Naive thymus-derived CD4-positive, alpha-beta T cell (primary cell): ENCODE measurements around the gene RPS6KA1. TPM values are rescaled to one million over a fixed set of nuclear protein-coding genes. Genes with fewer than 3 reads are reported as not detected.

Experiments used
- ATAC-seq: fragments of 150-1000 bp; cut with Tn5 transposase; 2 replicates; pipeline ENCODE4 v1.10.0; 2021; ENCODE audit warnings: mild to moderate bottlenecking, moderate library complexity
- CTCF ChIA-PET: fragments of 350-600 bp; sonication (Branson Sonifier 250); formaldehyde crosslinking; loops from one replicate; lab custom pipeline; 2021; ENCODE audit warnings: antibody characterized with exemption; lab: Charles Lee
- POLR2A ChIA-PET: fragments of 350-600 bp; sonication (Branson Sonifier 250); formaldehyde crosslinking; loops from one replicate; lab custom pipeline; 2021; ENCODE audit warnings: antibody characterized with exemption, inconsistent platforms; lab: Charles Lee
- DNase-seq, 9 donors: peaks; one replicate each; pipeline versions ENCODE4 v3.0.0 to v3.0.0-alpha.2; 2020 to 2022; ENCODE audit warnings: mixed read lengths in 1 of 9
- H3K27ac ChIP-seq: one replicate; pipeline ENCODE4 v1.7.0; 2013; ENCODE audit warnings: mild to moderate bottlenecking, low read depth, low read length, moderate library complexity
- H3K27me3 ChIP-seq, 2 donors: one replicate each; pipeline ENCODE4 v1.7.0; 2013; ENCODE audit warnings: low read length in 2 of 2, mild to moderate bottlenecking in 2 of 2, moderate library complexity in 2 of 2; ENCODE audit not compliant: control insufficient read depth in 2 of 2, insufficient read depth in 2 of 2
- H3K36me3 ChIP-seq, 3 experiments: 1 replicate in 2 of 3; 2 replicates in 1 of 3; pipeline ENCODE4 v1.7.0; 2013; ENCODE audit warnings: low read length in 3 of 3, mild to moderate bottlenecking in 3 of 3, moderate library complexity in 1 of 3; ENCODE audit not compliant: insufficient read depth in 3 of 3, control insufficient read depth in 2 of 3
- H3K4me1 ChIP-seq, 2 donors: one replicate each; pipeline ENCODE4 v1.7.0; 2013; ENCODE audit warnings: low read length in 2 of 2, mild to moderate bottlenecking in 2 of 2, moderate library complexity in 1 of 2; ENCODE audit not compliant: control insufficient read depth in 2 of 2, insufficient read depth in 2 of 2
- H3K4me3 ChIP-seq: 2 replicates; pipeline ENCODE4 v1.7.0; 2013; ENCODE audit warnings: mild to moderate bottlenecking, low read length
- H3K9me3 ChIP-seq, 3 experiments: 1 replicate in 2 of 3; 2 replicates in 1 of 3; pipeline ENCODE4 v1.7.0; 2013; ENCODE audit warnings: low read length in 3 of 3; ENCODE audit not compliant: control insufficient read depth in 2 of 3
- H3K27ac Mint-ChIP-seq, 9 donors: one replicate each; pipeline ENCODE4 v1.8.0; 2020 to 2022; ENCODE audit warnings: mixed read lengths in 9 of 9, mild to moderate bottlenecking in 8 of 9, moderate library complexity in 5 of 9, inconsistent platforms in 2 of 9
- H3K27me3 Mint-ChIP-seq, 5 donors: one replicate each; pipeline ENCODE4 v1.8.0; 2021 to 2022; ENCODE audit warnings: mixed read lengths in 5 of 5, mild to moderate bottlenecking in 1 of 5
- H3K36me3 Mint-ChIP-seq, 5 donors: one replicate each; pipeline ENCODE4 v1.8.0; 2020 to 2022; ENCODE audit warnings: mixed read lengths in 5 of 5, mild to moderate bottlenecking in 3 of 5, inconsistent platforms in 1 of 5
- H3K4me1 Mint-ChIP-seq, 7 donors: one replicate each; pipeline ENCODE4 v1.8.0; 2020 to 2022; ENCODE audit warnings: mixed read lengths in 7 of 7, mild to moderate bottlenecking in 3 of 7, inconsistent platforms in 1 of 7
- H3K4me3 Mint-ChIP-seq, 10 donors: one replicate each; pipeline ENCODE4 v1.8.0; 2020 to 2022; ENCODE audit warnings: mild to moderate bottlenecking in 10 of 10, mixed read lengths in 10 of 10, moderate library complexity in 6 of 10, inconsistent platforms in 2 of 10
- H3K9me3 Mint-ChIP-seq, 11 donors: one replicate each; pipeline ENCODE4 v1.8.0; 2020 to 2022; ENCODE audit warnings: mixed read lengths in 11 of 11, mild to moderate bottlenecking in 4 of 11, inconsistent platforms in 1 of 11, moderate library complexity in 1 of 11
- intact Hi-C, 2 donors: fragments of 100-400 bp; cut with micrococcal nuclease; formaldehyde crosslinking; loops; one replicate each; pipeline ENCODE4 v1.15.1; 2023
- polyA plus RNA-seq, 2 donors: library from polyadenylated mRNA; unstranded; fragments of 300-500 nt; fragmentation: Illumina TruSeq; gene quantifications; one replicate each; pipeline ENCODE4 v1.2.3, GENCODE V29; 2021
- total RNA-seq, 6 experiments: library from RNA in 5 of 6; stranded (reverse) in 5 of 6; gene quantifications; 1 replicate in 5 of 6; 2 replicates in 1 of 6; pipeline ENCODE4 v1.2.3 and lab custom pipeline; 2021 to 2026

The RPS6KA1 gene
- total and polyA plus RNA-seq, 7 experiments from 2014 or later, result 53.8 to 205 (median 109) TPM

DNA sequence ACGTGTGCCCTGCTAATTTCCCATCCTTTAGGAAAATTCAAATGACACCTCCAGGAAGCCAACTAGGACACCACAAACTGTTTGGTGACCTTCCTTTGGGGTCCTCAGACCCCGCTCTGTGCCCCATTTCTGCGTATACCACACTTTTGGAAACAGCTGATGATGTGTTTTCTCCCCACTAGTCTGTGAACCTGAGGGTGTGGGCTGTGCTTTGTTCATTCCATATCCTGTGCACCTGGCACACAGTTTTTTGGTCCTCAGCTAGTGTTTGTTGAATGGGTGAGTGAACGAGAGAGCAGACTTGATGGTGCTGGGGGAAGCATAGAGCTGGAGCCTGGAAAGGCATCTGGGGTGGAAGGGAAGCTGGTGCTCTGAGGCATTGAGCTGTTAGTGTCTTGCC lies 48.6 kb downstream of the RPS6KA1 start:
- POLR2A ChIA-PET, result interaction anchor here (0.5 to 1.0 kb wide), 2 partner anchors 224 to 463 kb away, joined by 3 read pairs; no protein-coding TSS in a partner anchor
- intact Hi-C loops, result no loop called here
- H3K9me3 Mint-ChIP-seq, result no peaks in the 10 kb centered on the region

GRCh38 chr1:26579681-26580111 lies 50.1 kb downstream of the RPS6KA1 start:
- H3K27ac ChIP-seq, result no peak overlapping the region
- peaks cover 0 to 10% (median 0%) of the 10 kb centered on the region in 3 experiments for H3K36me3 ChIP-seq
- Mint-ChIP-seq H3K36me3 (peaks cover 0 to 12% (median 1%) of the 10 kb centered on the region in 5 donors), H3K4me1 (peaks cover 4 to 42% (median 15%) of the 10 kb centered on the region in 7 donors), H3K27me3 (no peaks in the 10 kb centered on the region), H3K27ac (peak overlapping the region in 2 of 9 donors; percentile 25 to 33), H3K9me3 (no peaks in the 10 kb centered on the region), H3K4me3 (no peak overlapping the region)
- no peak overlapping the region for H3K4me3 ChIP-seq
- no peaks in the 10 kb centered on the region for H3K27me3 ChIP-seq
- ChIA-PET POLR2A (interaction anchor here (0.6 kb wide), 2 partner anchors 85 to 97 kb away, joined by 3 read pairs; no protein-coding TSS in a partner anchor), CTCF (no interaction called here)
- DNase-seq (no peak), ATAC-seq (no peak)
- no peaks in the 10 kb centered on the region for H3K4me1 ChIP-seq
- intact Hi-C loops, result no loop called here
- H3K9me3 ChIP-seq, result no peaks in the 10 kb centered on the region

More for the DNA sequence above, 48.6 kb downstream of the RPS6KA1 start:
- CTCF ChIA-PET, result no interaction called here
- peak in 1 of 9 donors; percentile 3 for DNase-seq
- no peaks in the 10 kb centered on the region for H3K27me3 ChIP-seq
- no peak overlapping the region for H3K4me3 ChIP-seq
- peaks cover 4 to 39% (median 15%) of the 10 kb centered on the region in 7 donors for H3K4me1 Mint-ChIP-seq
- peaks cover 0 to 25% (median under 1%) of the 10 kb centered on the region in 3 experiments for H3K36me3 ChIP-seq
- no peaks in the 10 kb centered on the region for H3K27me3 Mint-ChIP-seq
- ATAC-seq, result no peak
- no peak overlapping the region for H3K27ac ChIP-seq
- H3K36me3 Mint-ChIP-seq, result peaks cover 2 to 16% (median 6%) of the 10 kb centered on the region in 5 donors
- H3K27ac Mint-ChIP-seq, result peak overlapping the region in 4 of 9 donors; percentile 14 to 77 (median 36)
- H3K9me3 ChIP-seq, result no peaks in the 10 kb centered on the region
- H3K4me1 ChIP-seq, result no peaks in the 10 kb centered on the region
- H3K4me3 Mint-ChIP-seq, result no peak overlapping the region

DNA sequence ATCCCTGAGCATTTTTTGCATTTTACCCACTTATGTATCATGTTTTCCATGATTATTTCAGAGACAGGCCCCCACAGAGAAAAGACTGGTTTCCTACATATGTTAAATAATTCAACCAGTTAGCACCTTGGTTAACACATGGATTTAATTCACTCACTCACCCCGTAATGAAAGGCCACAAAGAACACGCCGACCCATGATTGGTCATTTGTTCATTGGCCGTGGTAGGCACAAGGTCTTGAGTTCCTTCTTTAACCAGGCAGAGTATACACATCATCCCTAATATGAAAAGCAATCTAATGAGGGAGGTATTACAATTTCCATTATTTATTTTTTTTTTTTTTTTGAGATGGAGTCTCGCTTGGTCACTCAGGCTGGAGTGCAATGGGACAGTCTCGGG lies 50.6 kb downstream of the RPS6KA1 start:
- CTCF ChIA-PET, result interaction anchor here (1.0 kb wide), 1 partner anchor 41 kb away, joined by 3 read pairs; no protein-coding TSS in a partner anchor
- ATAC-seq (no peak), DNase-seq (peak in 1 of 9 donors; percentile 39)
- Histone ChIP-seq H3K27me3 (no peaks in the 10 kb centered on the region), H3K36me3 (peaks cover 0 to 5% (median 0%) of the 10 kb centered on the region in 3 experiments), H3K9me3 (no peaks in the 10 kb centered on the region), H3K4me1 (no peaks in the 10 kb centered on the region), H3K27ac (no peak overlapping the region), H3K4me3 (no peak overlapping the region)
- Mint-ChIP-seq H3K4me3 (no peak overlapping the region), H3K27me3 (no peaks in the 10 kb centered on the region), H3K36me3 (peaks cover 0 to 9% (median 0%) of the 10 kb centered on the region in 5 donors), H3K27ac (peak overlapping the region in 1 of 9 donors; percentile 25), H3K9me3 (no peaks in the 10 kb centered on the region), H3K4me1 (peaks cover 4 to 38% (median 15%) of the 10 kb centered on the region in 7 donors)
- intact Hi-C loops, result no loop called here
- POLR2A ChIA-PET, result no interaction called here

- peak overlapping the region in 1 of 9 donors; percentile 68 for H3K27ac Mint-ChIP-seq
- Histone ChIP-seq H3K9me3 (no peaks in the 10 kb centered on the region), H3K36me3 (no peaks in the 10 kb centered on the region), H3K27ac (no peak overlapping the region), H3K4me3 (no peak overlapping the region), H3K27me3 (no peaks in the 10 kb centered on the region), H3K4me1 (no peaks in the 10 kb centered on the region)
- peaks cover 0 to 3% (median 0%) of the 10 kb centered on the region in 5 donors for H3K36me3 Mint-ChIP-seq
- ChIA-PET CTCF (interaction anchor here (1.0 kb wide), 1 partner anchor 42 kb away, joined by 3 read pairs; no protein-coding TSS in a partner anchor), POLR2A (no interaction called here)
- ATAC-seq (no peak), DNase-seq (no peak)
- H3K4me1 Mint-ChIP-seq, result peaks cover 4 to 35% (median 15%) of the 10 kb centered on the region in 7 donors
- intact Hi-C loops, result no loop called here
- no peaks in the 10 kb centered on the region for H3K9me3 Mint-ChIP-seq
- no peak overlapping the region for H3K4me3 Mint-ChIP-seq
- H3K27me3 Mint-ChIP-seq, result no peaks in the 10 kb centered on the region
Observed at GRCh38 chr1:26581287-26581651, 51.7 kb downstream of the RPS6KA1 start.

- no peaks in the 10 kb centered on the region for H3K9me3 ChIP-seq
- DNase-seq (peak in 1 of 9 donors; percentile 29), ATAC-seq (no peak)
- Mint-ChIP-seq H3K36me3 (peaks cover 0 to 3% (median 0%) of the 10 kb centered on the region in 5 donors), H3K9me3 (no peaks in the 10 kb centered on the region), H3K27ac (peak overlapping the region in 1 of 9 donors; percentile 60), H3K27me3 (no peaks in the 10 kb centered on the region), H3K4me1 (peaks cover 4 to 35% (median 15%) of the 10 kb centered on the region in 7 donors), H3K4me3 (peak overlapping the region in 1 of 10 donors; percentile 26)
- H3K27me3 ChIP-seq, result no peaks in the 10 kb centered on the region
- ChIA-PET POLR2A (interaction anchor here (0.5 to 0.8 kb wide), 3 partner anchors 16 to 95 kb away, joined by 3 read pairs; no protein-coding TSS in a partner anchor), CTCF (no interaction called here)
- intact Hi-C loops, result no loop called here
- no peaks in the 10 kb centered on the region for H3K36me3 ChIP-seq
- H3K27ac ChIP-seq, result no peak overlapping the region
- H3K4me1 ChIP-seq, result no peaks in the 10 kb centered on the region
- no peak overlapping the region for H3K4me3 ChIP-seq
Observed at GRCh38 chr1:26582053-26582835, 52.7 kb downstream of the RPS6KA1 start.

DNA sequence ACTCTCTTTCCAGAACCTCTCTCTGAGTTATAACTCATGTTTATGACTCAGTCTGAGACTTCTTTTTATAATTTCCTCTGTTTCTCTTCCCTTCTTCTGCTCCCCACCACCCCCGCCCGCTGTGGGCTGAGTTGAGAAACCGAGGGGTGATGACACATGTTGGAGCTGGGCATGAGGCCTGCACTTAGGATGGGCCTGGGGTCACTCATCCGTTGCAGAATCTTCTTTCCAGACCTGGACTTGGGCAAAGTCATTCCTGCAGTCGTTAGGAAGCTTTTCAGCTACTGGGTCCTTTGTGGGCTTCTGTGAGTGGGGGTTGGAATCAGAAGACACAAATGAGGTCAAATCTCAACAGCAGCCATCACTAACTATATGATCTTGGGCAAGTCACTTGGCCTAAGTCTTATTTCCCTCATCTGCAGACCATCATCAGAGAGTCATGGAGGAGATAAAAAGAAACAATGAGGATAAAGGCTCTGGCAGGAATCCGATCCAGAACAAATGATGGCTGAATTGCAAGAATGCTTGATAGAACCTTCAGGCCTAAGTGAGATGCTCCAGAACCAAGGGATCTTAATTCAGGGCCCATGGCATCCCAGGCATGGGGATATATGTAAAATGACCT lies 53.4 kb downstream of the RPS6KA1 start:
- intact Hi-C loops, result no loop called here
- Mint-ChIP-seq H3K36me3 (peaks cover 0 to 4% (median 0%) of the 10 kb centered on the region in 5 donors), H3K9me3 (no peaks in the 10 kb centered on the region), H3K4me1 (peaks cover 3 to 30% (median 11%) of the 10 kb centered on the region in 7 donors), H3K27me3 (no peaks in the 10 kb centered on the region), H3K27ac (peak overlapping the region in 1 of 9 donors; percentile 60), H3K4me3 (peak overlapping the region in 1 of 10 donors; percentile 26)
- CTCF ChIA-PET, result interaction anchor here (0.6 kb wide), 1 partner anchor 187 kb away, joined by 3 read pairs; no protein-coding TSS in a partner anchor
- no peak overlapping the region for H3K27ac ChIP-seq
- H3K9me3 ChIP-seq, result no peaks in the 10 kb centered on the region
- peak; percentile 77 for ATAC-seq
- POLR2A ChIA-PET, result interaction anchor here (0.6 to 0.8 kb wide), 2 partner anchors 15 to 90 kb away, joined by 3 read pairs; no protein-coding TSS in a partner anchor
- no peaks in the 10 kb centered on the region for H3K36me3 ChIP-seq
- no peaks in the 10 kb centered on the region for H3K27me3 ChIP-seq
- H3K4me1 ChIP-seq, result no peaks in the 10 kb centered on the region
- peak in 1 of 9 donors; percentile 87 for DNase-seq
- H3K4me3 ChIP-seq, result no peak overlapping the region
